MCF 10A (cell line): ENCODE data around the gene C5orf47. TPM values are rescaled to one million over a fixed set of nuclear protein-coding genes. Genes with fewer than 3 reads are reported as not detected.

Source experiments
- BruUV-seq: library from RNA; stranded (reverse); fragments of 400-500 nt; replicated peaks from 2 replicates; lab custom pipeline; 2021; lab: Mats Ljungman, UMichigan
- CTCF ChIA-PET: fragments of 300-600 bp; sonication (Branson Sonifier 250); formaldehyde crosslinking; extraction: SDS; loops from one replicate; lab custom pipeline; 2021; ENCODE audit warnings: antibody characterized with exemption, inconsistent platforms; lab: Yijun Ruan, JAX
- POLR2A ChIA-PET: fragments of 300-600, 350-650 bp; sonication (Branson Sonifier 250); formaldehyde crosslinking; extraction: SDS; loops from one replicate; lab custom pipeline; 2020; ENCODE audit warnings: antibody characterized with exemption, inconsistent platforms; lab: Yijun Ruan, JAX
- DNase-seq: peaks from one replicate; pipeline ENCODE4 v3.0.0-alpha.2; 2018; ENCODE audit not compliant: unreplicated experiment
- H3K27ac Mint-ChIP-seq: one replicate; pipeline ENCODE4 v1.8.0; 2022; ENCODE audit warnings: mild to moderate bottlenecking, low read depth, mixed read lengths; ENCODE audit not compliant: unreplicated experiment
- H3K27me3 Mint-ChIP-seq: one replicate; pipeline ENCODE4 v1.8.0; 2022; ENCODE audit warnings: mixed read lengths; ENCODE audit not compliant: insufficient read depth, unreplicated experiment
- H3K36me3 Mint-ChIP-seq: one replicate; pipeline ENCODE4 v1.8.0; 2022; ENCODE audit warnings: mild to moderate bottlenecking, moderate library complexity, mixed read lengths; ENCODE audit not compliant: insufficient read depth, unreplicated experiment
- H3K4me1 Mint-ChIP-seq: one replicate; pipeline ENCODE4 v1.8.0; 2022; ENCODE audit warnings: mixed read lengths; ENCODE audit not compliant: insufficient read depth, unreplicated experiment
- H3K4me3 Mint-ChIP-seq: one replicate; pipeline ENCODE4 v1.8.0; 2022; ENCODE audit warnings: mild to moderate bottlenecking, moderate library complexity, mixed read lengths; ENCODE audit not compliant: unreplicated experiment
- H3K9me3 Mint-ChIP-seq: one replicate; pipeline ENCODE4 v1.8.0; 2022; ENCODE audit warnings: mixed read lengths; ENCODE audit not compliant: unreplicated experiment
- intact Hi-C: fragments of 100-400 bp; cut with micrococcal nuclease; formaldehyde crosslinking; loops from 2 replicates; pipeline ENCODE4 v1.14.1; 2022
- total RNA-seq: library from RNA; stranded (reverse); gene quantifications from 2 replicates; pipeline ENCODE4 v1.2.3, GENCODE V29; 2022
- TF ChIP-seq, protein P1 (sequence below): fragments of 200-600 bp; IDR thresholded peaks from one replicate; pipeline ENCODE4 v1.8.0; 2022; ENCODE audit warnings: antibody characterized with exemption, mild to moderate bottlenecking; ENCODE audit not compliant: unreplicated experiment

The C5orf47 gene
- total RNA-seq, 1 experiment from 2014 or later: not detected

DNA sequence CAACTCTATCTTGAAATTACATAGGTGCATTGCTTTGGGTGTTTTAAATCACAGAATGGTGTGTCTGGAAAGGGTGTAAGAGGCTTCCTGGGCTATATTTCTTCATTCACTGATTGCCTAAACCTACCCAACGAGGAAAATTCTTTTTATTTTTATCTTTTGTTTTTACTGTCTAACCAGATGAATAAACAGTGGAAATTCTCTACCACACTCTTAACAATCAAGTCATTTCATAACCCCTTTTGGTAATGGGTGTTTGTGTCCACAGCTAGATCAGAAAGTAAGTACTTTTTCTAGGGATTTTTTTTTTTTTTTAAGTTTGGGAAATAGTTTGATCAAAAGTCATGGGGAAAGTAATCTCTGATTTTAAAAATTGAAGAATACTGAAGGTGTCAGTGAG lies 27.6 kb upstream of the C5orf47 start:
- no TSS peak for BruUV-seq
- peaks cover 15% of the 10 kb centered on the region for H3K4me1 Mint-ChIP-seq
- POLR2A ChIA-PET: interaction anchor here (0.8 to 3.7 kb wide), 4 partner anchors 9 to 345 kb away, joined by 3 to 46 read pairs (median 10); partner anchors contain the start of gene BOD1

DNA sequence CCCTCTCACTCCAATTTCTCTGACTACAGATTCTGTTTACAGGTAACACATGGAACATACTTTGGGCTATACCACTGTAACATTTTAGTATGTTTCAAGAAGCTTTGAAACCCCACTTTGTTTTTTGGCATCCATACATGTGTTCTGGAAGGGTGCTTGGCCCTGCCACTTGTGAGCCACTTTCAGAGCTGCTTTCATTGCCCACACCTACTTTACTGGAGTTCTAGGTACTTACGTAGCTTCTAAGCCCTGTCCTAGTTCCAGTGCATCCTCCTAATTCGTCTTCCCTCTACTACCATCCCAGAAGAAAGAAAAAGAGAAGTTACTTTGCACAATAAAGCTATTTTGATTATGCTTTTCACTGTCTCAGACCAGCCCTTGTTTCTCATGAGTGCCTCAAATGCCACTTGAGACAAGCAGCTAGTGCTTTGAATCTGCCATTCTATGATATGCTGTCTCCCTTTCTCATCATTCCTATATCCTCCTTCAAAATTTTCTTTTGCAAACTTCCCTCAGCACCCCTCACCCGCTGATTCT lies 26.5 kb upstream of the C5orf47 start:
- BruUV-seq: no TSS peak
- TF ChIP-seq, protein P1, sequence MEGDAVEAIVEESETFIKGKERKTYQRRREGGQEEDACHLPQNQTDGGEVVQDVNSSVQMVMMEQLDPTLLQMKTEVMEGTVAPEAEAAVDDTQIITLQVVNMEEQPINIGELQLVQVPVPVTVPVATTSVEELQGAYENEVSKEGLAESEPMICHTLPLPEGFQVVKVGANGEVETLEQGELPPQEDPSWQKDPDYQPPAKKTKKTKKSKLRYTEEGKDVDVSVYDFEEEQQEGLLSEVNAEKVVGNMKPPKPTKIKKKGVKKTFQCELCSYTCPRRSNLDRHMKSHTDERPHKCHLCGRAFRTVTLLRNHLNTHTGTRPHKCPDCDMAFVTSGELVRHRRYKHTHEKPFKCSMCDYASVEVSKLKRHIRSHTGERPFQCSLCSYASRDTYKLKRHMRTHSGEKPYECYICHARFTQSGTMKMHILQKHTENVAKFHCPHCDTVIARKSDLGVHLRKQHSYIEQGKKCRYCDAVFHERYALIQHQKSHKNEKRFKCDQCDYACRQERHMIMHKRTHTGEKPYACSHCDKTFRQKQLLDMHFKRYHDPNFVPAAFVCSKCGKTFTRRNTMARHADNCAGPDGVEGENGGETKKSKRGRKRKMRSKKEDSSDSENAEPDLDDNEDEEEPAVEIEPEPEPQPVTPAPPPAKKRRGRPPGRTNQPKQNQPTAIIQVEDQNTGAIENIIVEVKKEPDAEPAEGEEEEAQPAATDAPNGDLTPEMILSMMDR: no peak
- H3K4me1 Mint-ChIP-seq: peaks cover 15% of the 10 kb centered on the region
- H3K4me3 Mint-ChIP-seq: no peak overlapping the region
- no peak for DNase-seq
- H3K9me3 Mint-ChIP-seq: no peaks in the 10 kb centered on the region
- H3K36me3 Mint-ChIP-seq: peaks cover 58% of the 10 kb centered on the region
- CTCF ChIA-PET: interaction anchor here (0.6 to 2.8 kb wide), 15 partner anchors 8 to 433 kb away, joined by 3 to 24 read pairs (median 6); partner anchors contain the start of gene BOD1
- H3K27me3 Mint-ChIP-seq: no peaks in the 10 kb centered on the region
- peak overlapping the region; percentile 40 for H3K27ac Mint-ChIP-seq
- intact Hi-C loops: loop anchor here (2.0 kb wide), 1 partner anchor 74 kb away; the partner anchor contains the start of gene CPEB4
- POLR2A ChIA-PET: interaction anchor here (0.6 to 3.7 kb wide), 21 partner anchors 10 to 634 kb away, joined by 3 to 46 read pairs (median 4); partner anchors contain the start of genes BOD1 and STC2

More for the DNA sequence above, 27.6 kb upstream of the C5orf47 start:
- CTCF ChIA-PET: interaction anchor here (1.0 to 2.8 kb wide), 4 partner anchors 11 to 389 kb away, joined by 3 to 18 read pairs (median 6); no protein-coding TSS in a partner anchor
- no peaks in the 10 kb centered on the region for H3K9me3 Mint-ChIP-seq
- intact Hi-C loops: no loop called here
- TF ChIP-seq, protein P1: no peak
- no peak for DNase-seq
- no peaks in the 10 kb centered on the region for H3K27me3 Mint-ChIP-seq
- no peak overlapping the region for H3K27ac Mint-ChIP-seq
- peaks cover 68% of the 10 kb centered on the region for H3K36me3 Mint-ChIP-seq
- H3K4me3 Mint-ChIP-seq: no peak overlapping the region

DNA sequence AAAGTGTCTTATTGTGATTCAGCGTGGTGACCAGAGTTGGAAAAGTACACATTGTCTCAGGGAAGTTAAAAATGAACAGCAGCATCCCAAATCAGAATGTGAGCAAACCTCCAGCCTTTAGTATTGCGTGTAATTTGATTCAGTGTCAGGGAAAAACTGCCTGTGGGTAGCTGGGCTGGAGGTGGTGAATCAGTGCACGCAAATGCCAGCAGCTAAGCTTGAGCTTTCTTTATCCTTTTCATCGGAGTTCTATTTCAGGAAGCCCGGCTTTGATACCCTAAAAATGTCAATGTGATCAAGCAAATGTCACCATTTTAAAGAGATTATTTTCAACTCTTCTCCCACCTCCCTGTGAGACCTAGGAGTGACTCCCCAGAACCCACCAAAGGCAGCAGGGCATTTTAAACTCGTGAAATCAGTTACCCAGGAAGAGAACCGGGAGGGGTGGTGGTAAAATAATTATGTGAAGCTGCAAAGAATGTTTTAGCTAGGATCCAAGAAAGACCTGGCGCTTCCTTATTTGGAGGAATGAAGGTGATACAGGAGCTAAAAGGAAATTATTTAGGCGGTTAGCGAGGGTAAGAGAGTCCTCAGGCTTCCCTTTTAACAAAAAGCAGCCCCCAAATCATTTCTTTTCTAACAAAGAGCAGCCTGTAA lies 25.7 kb upstream of the C5orf47 start:
- CTCF ChIA-PET: interaction anchor here (0.6 to 2.8 kb wide), 17 partner anchors 9 to 1812 kb away, joined by 3 to 24 read pairs (median 6); partner anchors contain the start of gene BOD1
- Mint-ChIP-seq H3K4me1 (peaks cover 15% of the 10 kb centered on the region), H3K27ac (peak overlapping the region; percentile 40), H3K4me3 (peak overlapping the region; percentile 67), H3K27me3 (no peaks in the 10 kb centered on the region), H3K36me3 (peaks cover 49% of the 10 kb centered on the region), H3K9me3 (no peaks in the 10 kb centered on the region)
- intact Hi-C loops: loop anchor here (2.0 kb wide), 1 partner anchor 75 kb away; the partner anchor contains the start of gene CPEB4
- peak; percentile 47 for DNase-seq
- POLR2A ChIA-PET: interaction anchor here (0.6 to 3.7 kb wide), 31 partner anchors 8 to 635 kb away, joined by 3 to 46 read pairs (median 4); partner anchors contain the start of genes BOD1, CPEB4 and STC2
- no TSS peak for BruUV-seq
- TF ChIP-seq, protein P1: no peak
